Osteoblast (primary cell): Measurements from ENCODE around the gene DHH. TPM values are rescaled to one million over a fixed set of nuclear protein-coding genes. Genes with fewer than 3 reads are reported as not detected.

Experiments
- DNase-seq: peaks from one replicate; pipeline ENCODE4 v3.0.0; 2011; ENCODE audit warnings: low spot score, mixed read lengths; ENCODE audit not compliant: insufficient read length; ENCODE audit errors: missing footprints
- H2AFZ ChIP-seq: 2 replicates; pipeline ENCODE4 v1.6.0; 2011; ENCODE audit warnings: mild to moderate bottlenecking, low read length
- H3K27ac ChIP-seq: 2 replicates; pipeline ENCODE4 v1.5.1; 2011; ENCODE audit warnings: mild to moderate bottlenecking, low read depth, low read length, moderate library complexity
- H3K27me3 ChIP-seq: 2 replicates; pipeline ENCODE4 v1.6.0; 2012; ENCODE audit warnings: mild to moderate bottlenecking, control low read depth, inconsistent platforms, low read length, moderate library complexity; ENCODE audit not compliant: insufficient read depth
- H3K36me3 ChIP-seq: 2 replicates; pipeline ENCODE4 v1.5.1; 2011; ENCODE audit warnings: mild to moderate bottlenecking, low read length, control low read depth, moderate library complexity; ENCODE audit not compliant: insufficient read depth
- H3K4me1 ChIP-seq: 2 replicates; pipeline ENCODE4 v1.5.1; 2011; ENCODE audit warnings: mild to moderate bottlenecking, low read length, control low read depth, moderate library complexity; ENCODE audit not compliant: insufficient read depth
- H3K4me2 ChIP-seq: 2 replicates; pipeline ENCODE4 v1.6.0; 2011; ENCODE audit warnings: mild to moderate bottlenecking, low read length; ENCODE audit not compliant: insufficient read depth
- H3K4me3 ChIP-seq: fragments of 200-600 bp; sonication (generic); 3 replicates; pipeline ENCODE4 v1.5.1; 2012; ENCODE audit warnings: mild to moderate bottlenecking, low read length, inconsistent platforms; ENCODE audit not compliant: insufficient read depth
- H3K79me2 ChIP-seq: 2 replicates; pipeline ENCODE4 v1.6.0; 2012; ENCODE audit warnings: mild to moderate bottlenecking, low read length, control low read depth, inconsistent platforms; ENCODE audit not compliant: insufficient read depth
- H3K9me3 ChIP-seq: 2 replicates; pipeline ENCODE4 v1.5.1; 2011; ENCODE audit warnings: low read depth, low read length, control low read depth
- H4K20me1 ChIP-seq: 2 replicates; pipeline ENCODE4 v1.6.0; 2012; ENCODE audit warnings: mild to moderate bottlenecking, low read length, control low read depth; ENCODE audit not compliant: insufficient read depth
- total RNA-seq: library from RNA; depleted of rRNA; stranded (reverse); fragments of >200 nt; gene quantifications from 2 replicates; pipeline ENCODE4 v1.2.3, GENCODE V29; 2012
- TF ChIP-seq, protein P1 (sequence below): IDR thresholded peaks from 2 replicates; pipeline ENCODE4 v1.5.1; 2011; ENCODE audit warnings: mild to moderate bottlenecking, low read depth, low read length, moderate library complexity; ENCODE audit errors: extremely low read depth

The DHH gene
- total RNA-seq, 1 donor: not detected

DNA sequence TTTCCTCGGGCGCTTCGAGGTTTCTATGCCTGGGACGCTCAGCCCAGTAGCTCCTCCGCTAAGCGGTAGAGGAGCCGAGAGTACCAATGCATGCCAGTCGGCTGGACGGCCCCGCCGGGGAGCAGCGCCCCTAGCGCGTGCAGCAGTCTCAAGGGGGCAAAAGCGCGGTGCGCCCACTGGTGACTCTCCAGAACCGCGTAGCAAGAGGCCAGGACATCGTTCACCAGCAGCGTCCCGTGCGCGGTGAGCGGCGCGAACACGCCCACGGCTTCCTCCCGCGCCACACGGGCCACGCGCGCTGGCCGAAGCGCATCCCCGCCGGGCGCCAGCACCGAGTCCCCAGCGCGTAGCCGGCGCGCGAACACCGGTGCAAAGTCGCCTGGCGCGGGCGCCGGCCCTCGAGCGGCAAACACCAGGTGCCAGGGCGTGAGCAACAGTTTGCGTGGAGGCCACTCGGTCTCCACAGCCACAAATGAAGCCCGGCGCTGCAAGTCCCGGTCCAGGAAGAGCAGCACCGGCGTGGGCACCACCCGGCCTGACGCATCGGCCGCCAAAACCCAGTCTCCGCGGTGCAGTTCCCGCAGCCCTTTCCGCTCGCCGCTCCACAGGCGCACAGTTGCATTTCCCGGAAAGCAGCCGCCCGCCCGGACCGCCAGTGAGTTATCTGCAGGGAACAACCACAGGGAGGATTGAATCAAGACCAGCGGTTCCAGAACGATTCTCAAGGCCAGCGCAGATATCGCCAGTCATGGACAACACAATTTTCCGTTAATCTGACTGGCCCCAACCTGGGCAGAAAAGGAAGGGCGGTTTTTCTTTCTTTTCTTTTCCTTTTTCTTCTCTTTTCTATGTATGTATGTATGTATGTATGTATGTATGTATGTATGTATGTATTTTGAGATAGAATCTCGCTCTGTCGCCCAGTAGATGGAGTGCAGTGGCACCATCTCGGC is 4.5 kb downstream of the DHH start:
- Histone ChIP-seq H3K4me2 (peak overlapping the region; percentile 72), H3K27ac (no peak overlapping the region), H3K79me2 (no peaks in the 10 kb centered on the region), H3K4me3 (peak overlapping the region; percentile 61), H3K36me3 (no peaks in the 10 kb centered on the region), H4K20me1 (peaks cover 2% of the 10 kb centered on the region), H2AFZ (peak overlapping the region; percentile 59), H3K9me3 (no peaks in the 10 kb centered on the region), H3K27me3 (peaks cover 51% of the 10 kb centered on the region), H3K4me1 (peaks cover 11% of the 10 kb centered on the region)
- peak; percentile 91 for DNase-seq
- TF ChIP-seq, protein P1, sequence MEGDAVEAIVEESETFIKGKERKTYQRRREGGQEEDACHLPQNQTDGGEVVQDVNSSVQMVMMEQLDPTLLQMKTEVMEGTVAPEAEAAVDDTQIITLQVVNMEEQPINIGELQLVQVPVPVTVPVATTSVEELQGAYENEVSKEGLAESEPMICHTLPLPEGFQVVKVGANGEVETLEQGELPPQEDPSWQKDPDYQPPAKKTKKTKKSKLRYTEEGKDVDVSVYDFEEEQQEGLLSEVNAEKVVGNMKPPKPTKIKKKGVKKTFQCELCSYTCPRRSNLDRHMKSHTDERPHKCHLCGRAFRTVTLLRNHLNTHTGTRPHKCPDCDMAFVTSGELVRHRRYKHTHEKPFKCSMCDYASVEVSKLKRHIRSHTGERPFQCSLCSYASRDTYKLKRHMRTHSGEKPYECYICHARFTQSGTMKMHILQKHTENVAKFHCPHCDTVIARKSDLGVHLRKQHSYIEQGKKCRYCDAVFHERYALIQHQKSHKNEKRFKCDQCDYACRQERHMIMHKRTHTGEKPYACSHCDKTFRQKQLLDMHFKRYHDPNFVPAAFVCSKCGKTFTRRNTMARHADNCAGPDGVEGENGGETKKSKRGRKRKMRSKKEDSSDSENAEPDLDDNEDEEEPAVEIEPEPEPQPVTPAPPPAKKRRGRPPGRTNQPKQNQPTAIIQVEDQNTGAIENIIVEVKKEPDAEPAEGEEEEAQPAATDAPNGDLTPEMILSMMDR: no peak

- Histone ChIP-seq H2AFZ (no peak overlapping the region), H3K27me3 (peaks cover 39% of the 10 kb centered on the region), H3K9me3 (no peaks in the 10 kb centered on the region), H4K20me1 (no peaks in the 10 kb centered on the region), H3K4me1 (peaks cover 11% of the 10 kb centered on the region), H3K4me3 (no peak overlapping the region), H3K4me2 (no peak overlapping the region), H3K27ac (no peak overlapping the region), H3K36me3 (no peaks in the 10 kb centered on the region), H3K79me2 (no peaks in the 10 kb centered on the region)
- TF ChIP-seq, protein P1: no peak
- peak; percentile 81 for DNase-seq
Measured at GRCh38 chr12:49088932-49089330, 5.7 kb downstream of the DHH start.

- Histone ChIP-seq H3K36me3 (no peaks in the 10 kb centered on the region), H3K4me3 (peak overlapping the region; percentile 54), H4K20me1 (no peaks in the 10 kb centered on the region), H3K9me3 (no peaks in the 10 kb centered on the region), H3K27ac (no peak overlapping the region), H2AFZ (peak overlapping the region; percentile 78), H3K4me2 (peak overlapping the region; percentile 68), H3K27me3 (peaks cover 33% of the 10 kb centered on the region), H3K4me1 (peaks cover 11% of the 10 kb centered on the region), H3K79me2 (no peaks in the 10 kb centered on the region)
- TF ChIP-seq, protein P1: peak; percentile 92
- peak; percentile 99 for DNase-seq
Measured at GRCh38 chr12:49088150-49088931, 6.3 kb downstream of the DHH start.

DNA sequence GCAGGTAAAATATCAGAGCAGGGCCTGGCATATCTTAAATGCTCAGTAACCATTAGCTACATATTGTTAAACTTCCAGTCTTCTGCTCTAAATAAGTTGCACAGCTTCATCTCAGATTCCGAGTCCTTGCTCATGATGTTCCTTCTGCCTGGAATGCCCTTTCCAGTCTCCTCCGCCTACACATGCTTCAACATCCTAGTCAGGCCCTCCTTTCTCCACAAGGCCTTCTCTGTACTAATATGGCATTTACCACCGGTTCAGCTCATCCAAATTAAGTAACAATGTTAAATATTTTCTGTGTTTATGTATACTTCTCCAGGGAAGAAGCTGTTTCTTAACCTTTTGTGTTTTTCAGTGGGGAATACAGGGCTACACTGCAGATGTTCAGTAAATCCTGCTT is 8.5 kb downstream of the DHH start:
- no peaks in the 10 kb centered on the region for H3K9me3 ChIP-seq
- TF ChIP-seq, protein P1: no peak
- no peaks in the 10 kb centered on the region for H3K79me2 ChIP-seq
- DNase-seq: peak; percentile 50
- no peak overlapping the region for H3K4me3 ChIP-seq
- H3K27me3 ChIP-seq: peaks cover 21% of the 10 kb centered on the region
- H4K20me1 ChIP-seq: no peaks in the 10 kb centered on the region
- peak overlapping the region; percentile 3 for H2AFZ ChIP-seq
- H3K27ac ChIP-seq: no peak overlapping the region
- H3K4me2 ChIP-seq: no peak overlapping the region
- H3K4me1 ChIP-seq: peaks cover 5% of the 10 kb centered on the region
- H3K36me3 ChIP-seq: no peaks in the 10 kb centered on the region
